SK-N-SH (cell line): Measurements from ENCODE around the gene MOGAT3. TPM values are rescaled to one million over a fixed set of nuclear protein-coding genes. Genes with fewer than 3 reads are reported as not detected.

Experiments used
- CTCF ChIA-PET: fragments of 300-600, 350-600 bp; formaldehyde crosslinking; extraction: SDS; loops from one replicate; lab custom pipeline; 2021; lab: Yijun Ruan, JAX
- POLR2A ChIA-PET: fragments of 350-600 bp; sonication (Branson Sonifier 250); formaldehyde crosslinking; extraction: SDS; loops from one replicate; lab custom pipeline; 2020; ENCODE audit warnings: antibody characterized with exemption, inconsistent platforms; lab: Yijun Ruan, JAX
- DNase-seq: peaks from one replicate; pipeline ENCODE4 v3.0.0; 2012
- H2AFZ ChIP-seq: fragments of 200-600 bp; sonication (generic); 2 replicates; pipeline ENCODE4 v1.8.1; 2016; ENCODE audit warnings: antibody characterized with exemption, mild to moderate bottlenecking, low read depth
- H3F3A ChIP-seq: fragments of 200-600 bp; sonication (generic); replicated peaks from 2 replicates; pipeline ENCODE3; 2016; ENCODE audit warnings: antibody characterized with exemption, mild to moderate bottlenecking; ENCODE audit not compliant: insufficient read depth
- H3K27ac ChIP-seq, 2 experiments: fragments of 200-500 bp in 1 of 2; fragments of 200-600 bp in 1 of 2; sonication (Bioruptor generic) in 1 of 2; sonication (generic), shearing (Covaris generic) in 1 of 2; 2 replicates each; pipeline versions ENCODE4 v1.5.1 to v1.6.1; 2014 to 2016; ENCODE audit warnings: low read depth in 2 of 2, inconsistent platforms in 1 of 2, low read length in 1 of 2, mild to moderate bottlenecking in 1 of 2, mixed read lengths in 1 of 2
- H3K27me3 ChIP-seq: fragments of 200-600 bp; sonication (generic), shearing (Covaris generic); 2 replicates; pipeline ENCODE4 v1.6.1; 2016; ENCODE audit warnings: mixed run types; ENCODE audit not compliant: insufficient read depth
- H3K36me3 ChIP-seq, 2 experiments: fragments of 200-500 bp in 1 of 2; fragments of 200-600 bp in 1 of 2; sonication (Bioruptor generic) in 1 of 2; sonication (generic) in 1 of 2; replicated peaks in 1 of 2; 2 replicates each; pipeline versions ENCODE3 to v1.5.1; 2014 to 2016; ENCODE audit warnings: low read length in 1 of 2, mild to moderate bottlenecking in 1 of 2; ENCODE audit not compliant: insufficient read depth in 2 of 2, control insufficient read depth in 1 of 2
- H3K4me1 ChIP-seq, 2 experiments: fragments of 200-500 bp in 1 of 2; fragments of 200-600 bp in 1 of 2; sonication (Bioruptor generic) in 1 of 2; sonication (generic), shearing (Covaris generic) in 1 of 2; 2 replicates each; pipeline versions ENCODE4 v1.5.1 to v1.6.1; 2014 to 2016; ENCODE audit warnings: low read depth in 1 of 2, low read length in 1 of 2, mixed run types in 1 of 2; ENCODE audit not compliant: insufficient read depth in 2 of 2, control insufficient read depth in 1 of 2
- H3K4me2 ChIP-seq: fragments of 200-600 bp; sonication (generic), shearing (Covaris generic); 2 replicates; pipeline ENCODE4 v1.6.1; 2017; ENCODE audit warnings: mixed run types
- H3K4me3 ChIP-seq, 2 experiments: fragments of 200-500 bp in 1 of 2; fragments of 200-600 bp in 1 of 2; sonication (Bioruptor generic) in 1 of 2; sonication (generic), shearing (Covaris generic) in 1 of 2; 2 replicates each; pipeline versions ENCODE4 v1.5.1 to v1.8.1; 2014 to 2016; ENCODE audit warnings: low read depth in 2 of 2, inconsistent platforms in 1 of 2, low read length in 1 of 2, mild to moderate bottlenecking in 1 of 2, mixed read lengths in 1 of 2, moderate library complexity in 1 of 2
- H3K79me2 ChIP-seq: fragments of 200-600 bp; sonication (generic); 2 replicates; pipeline ENCODE4 v1.8.1; 2017; ENCODE audit warnings: mild to moderate bottlenecking; ENCODE audit not compliant: insufficient read depth
- H3K9ac ChIP-seq: fragments of 200-600 bp; sonication (generic); 2 replicates; pipeline ENCODE4 v1.6.1; 2017; ENCODE audit warnings: mixed run types
- H3K9me2 ChIP-seq: fragments of 200-600 bp; sonication (generic); 2 replicates; pipeline ENCODE4 v1.6.1; 2017; ENCODE audit warnings: mixed run types
- H3K9me3 ChIP-seq: fragments of 200-600 bp; sonication (generic); 2 replicates; pipeline ENCODE4 v1.6.1; 2017; ENCODE audit warnings: mixed run types, mild to moderate bottlenecking, moderate library complexity
- H4K20me1 ChIP-seq: fragments of 200-600 bp; sonication (generic); 2 replicates; pipeline ENCODE4 v1.6.1; 2017; ENCODE audit warnings: mild to moderate bottlenecking, mixed run types; ENCODE audit not compliant: insufficient read depth
- CHD2 ChIP-seq: fragments of 150-350 bp; IDR thresholded peaks from 2 replicates; pipeline ENCODE4 v1.6.1; 2018; ENCODE audit warnings: low read length; ENCODE audit not compliant: partially characterized antibody
- EZH2phosphoT487 ChIP-seq: fragments of 200-600 bp; sonication (generic); IDR thresholded peaks from 2 replicates; pipeline ENCODE4 v1.6.1; 2017; ENCODE audit warnings: low read depth, mixed run types, mild to moderate bottlenecking, antibody characterized with exemption, moderate library complexity, borderline replicate concordance
- FOSL2 ChIP-seq: IDR thresholded peaks from 2 replicates; pipeline ENCODE4 v1.4.0; 2012; ENCODE audit warnings: low read depth, mild to moderate bottlenecking, moderate library complexity, borderline replicate concordance
- FOXJ3 ChIP-seq: sonication (generic); formaldehyde crosslinking; IDR thresholded peaks from 2 replicates; pipeline ENCODE4 v1.5.1; 2020; ENCODE audit warnings: mild to moderate bottlenecking, missing genetic modification reagents
- GATA2 ChIP-seq: sonication (generic); formaldehyde crosslinking; IDR thresholded peaks from 2 replicates; pipeline ENCODE4 v1.5.0; 2020; ENCODE audit warnings: mild to moderate bottlenecking, missing genetic modification reagents
- JUND ChIP-seq: IDR thresholded peaks from 2 replicates; pipeline ENCODE4 v1.4.0; 2012
- MXI1 ChIP-seq: IDR thresholded peaks from 2 replicates; pipeline ENCODE4 v1.6.1; 2012; ENCODE audit warnings: mild to moderate bottlenecking, low read depth, low read length, improper control_type of control experiment
- NFIC ChIP-seq: IDR thresholded peaks from 2 replicates; pipeline ENCODE4 v1.4.0; 2012; ENCODE audit warnings: borderline replicate concordance
- RAD21 ChIP-seq: IDR thresholded peaks from 2 replicates; pipeline ENCODE4 v1.6.1; 2012; ENCODE audit warnings: mild to moderate bottlenecking, low read length
- RCOR1 ChIP-seq: fragments of 150-350 bp; IDR thresholded peaks from 2 replicates; pipeline ENCODE4 v1.6.1; 2017; ENCODE audit warnings: antibody characterized with exemption, low read length
- RFX5 ChIP-seq: IDR thresholded peaks from 2 replicates; pipeline ENCODE4 v1.6.1; 2012; ENCODE audit warnings: mild to moderate bottlenecking, improper control_type of control experiment, low read length
- RXRA ChIP-seq: IDR thresholded peaks from 2 replicates; pipeline ENCODE4 v1.4.0; 2012; ENCODE audit warnings: low read depth, mild to moderate bottlenecking, borderline replicate concordance
- SIN3A ChIP-seq: IDR thresholded peaks from 2 replicates; pipeline ENCODE4 v1.6.1; 2012; ENCODE audit warnings: low read depth, mild to moderate bottlenecking, low read length, moderate library complexity, borderline replicate concordance
- YY1 ChIP-seq: IDR thresholded peaks from 2 replicates; pipeline ENCODE4 v1.4.0; 2012; ENCODE audit warnings: low read depth, mild to moderate bottlenecking
- WGBS: methylation state at CpG from one replicate; pipeline ENCODE4 v1.1.6; 2017; ENCODE audit warnings: low lambda C conversion rate; 5-methylcytosine and 5-hydroxymethylcytosine counted together
- polyA plus RNA-seq, 3 experiments: library from polyadenylated mRNA; depleted of rRNA; stranded (reverse); fragments of >200 nt; gene quantifications; 2 replicates each; pipeline ENCODE4 v1.2.3, GENCODE V29; 2012
- TF ChIP-seq, protein P1 (sequence below): IDR thresholded peaks from 2 replicates; pipeline ENCODE4 v1.4.0; 2012; ENCODE audit warnings: low read depth, borderline replicate concordance
- TF ChIP-seq, protein P2 (sequence below): IDR thresholded peaks from 2 replicates; pipeline ENCODE4 v1.4.0; 2012; ENCODE audit warnings: low read depth
- TF ChIP-seq, protein P3 (sequence below): fragments of 150-350 bp; IDR thresholded peaks from 2 replicates; pipeline ENCODE4 v1.6.1; 2017; ENCODE audit warnings: antibody characterized with exemption, low read length, low read depth, borderline replicate concordance
- TF ChIP-seq, protein P4 (sequence below): IDR thresholded peaks from 2 replicates; pipeline ENCODE4 v1.6.1; 2012; ENCODE audit warnings: mild to moderate bottlenecking, low read depth, low read length, moderate library complexity

Gene MOGAT3
- polyA plus RNA-seq, 1 of the 3 experiments (the other 2 are of a cell fraction): not detected

DNA sequence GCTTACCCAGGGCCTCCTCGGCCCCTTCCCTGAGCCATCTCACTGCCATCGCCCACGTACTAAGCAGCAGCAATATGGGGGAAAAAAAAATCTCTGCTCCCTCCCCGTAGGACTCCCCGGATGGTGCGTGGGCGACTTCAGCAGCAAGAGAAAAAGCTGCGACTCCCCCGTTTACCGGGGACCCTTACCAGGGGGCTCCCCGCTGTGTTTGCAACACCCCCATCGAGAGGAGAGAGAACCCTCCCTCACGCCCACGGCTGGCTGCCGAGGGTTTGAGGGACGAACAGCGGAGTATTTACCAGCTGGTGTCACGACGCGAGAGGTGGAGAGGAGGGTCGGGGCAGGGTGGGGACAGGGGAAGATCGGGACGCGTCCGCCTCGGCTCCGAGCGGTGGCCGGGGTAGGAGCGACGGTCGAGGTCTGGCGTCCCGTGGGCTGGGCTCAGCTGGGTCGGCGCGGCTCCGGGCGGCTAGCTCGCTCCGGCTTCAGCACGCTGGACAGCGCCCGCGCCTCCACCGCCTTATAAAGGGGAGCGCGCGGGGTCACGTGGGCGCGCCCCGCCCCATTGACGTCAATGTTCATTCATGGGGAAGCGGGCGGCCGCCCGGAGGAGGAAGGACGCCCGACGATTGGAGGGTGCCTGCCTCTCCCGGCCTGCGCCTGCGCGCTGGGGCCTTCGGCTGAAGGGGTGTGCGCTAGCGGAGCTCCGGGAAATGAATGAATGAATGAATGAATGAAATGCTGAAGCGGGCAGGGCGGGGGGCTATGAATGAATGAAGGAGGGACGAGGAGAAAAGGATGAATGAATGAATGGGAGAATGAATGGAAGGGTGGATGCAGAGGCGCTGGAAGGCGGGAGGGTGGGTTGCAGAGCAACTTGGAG, 35.5 kb downstream of the MOGAT3 start, which contains the start of gene VGF (continued):
- TF ChIP-seq RAD21 (no peak), RCOR1 (peak; percentile 62; the same call in 1 of the 2 replicates), JUND (no peak), MXI1 (peak; percentile 94), CHD2 (peak; percentile 80), NFIC (no peak), EZH2phosphoT487 (no peak), RFX5 (no peak), FOXJ3 (CRISPR knock-in tag) (peak; percentile 65; the same call in 1 of the 2 replicates), YY1 (peak; percentile 17; the same call in 1 of the 2 replicates), FOSL2 (no peak)
- TF ChIP-seq, protein P1, sequence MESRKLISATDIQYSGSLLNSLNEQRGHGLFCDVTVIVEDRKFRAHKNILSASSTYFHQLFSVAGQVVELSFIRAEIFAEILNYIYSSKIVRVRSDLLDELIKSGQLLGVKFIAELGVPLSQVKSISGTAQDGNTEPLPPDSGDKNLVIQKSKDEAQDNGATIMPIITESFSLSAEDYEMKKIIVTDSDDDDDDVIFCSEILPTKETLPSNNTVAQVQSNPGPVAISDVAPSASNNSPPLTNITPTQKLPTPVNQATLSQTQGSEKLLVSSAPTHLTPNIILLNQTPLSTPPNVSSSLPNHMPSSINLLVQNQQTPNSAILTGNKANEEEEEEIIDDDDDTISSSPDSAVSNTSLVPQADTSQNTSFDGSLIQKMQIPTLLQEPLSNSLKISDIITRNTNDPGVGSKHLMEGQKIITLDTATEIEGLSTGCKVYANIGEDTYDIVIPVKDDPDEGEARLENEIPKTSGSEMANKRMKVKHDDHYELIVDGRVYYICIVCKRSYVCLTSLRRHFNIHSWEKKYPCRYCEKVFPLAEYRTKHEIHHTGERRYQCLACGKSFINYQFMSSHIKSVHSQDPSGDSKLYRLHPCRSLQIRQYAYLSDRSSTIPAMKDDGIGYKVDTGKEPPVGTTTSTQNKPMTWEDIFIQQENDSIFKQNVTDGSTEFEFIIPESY: no peak
- TF ChIP-seq, all 33 proteins: peak for 17

DNA sequence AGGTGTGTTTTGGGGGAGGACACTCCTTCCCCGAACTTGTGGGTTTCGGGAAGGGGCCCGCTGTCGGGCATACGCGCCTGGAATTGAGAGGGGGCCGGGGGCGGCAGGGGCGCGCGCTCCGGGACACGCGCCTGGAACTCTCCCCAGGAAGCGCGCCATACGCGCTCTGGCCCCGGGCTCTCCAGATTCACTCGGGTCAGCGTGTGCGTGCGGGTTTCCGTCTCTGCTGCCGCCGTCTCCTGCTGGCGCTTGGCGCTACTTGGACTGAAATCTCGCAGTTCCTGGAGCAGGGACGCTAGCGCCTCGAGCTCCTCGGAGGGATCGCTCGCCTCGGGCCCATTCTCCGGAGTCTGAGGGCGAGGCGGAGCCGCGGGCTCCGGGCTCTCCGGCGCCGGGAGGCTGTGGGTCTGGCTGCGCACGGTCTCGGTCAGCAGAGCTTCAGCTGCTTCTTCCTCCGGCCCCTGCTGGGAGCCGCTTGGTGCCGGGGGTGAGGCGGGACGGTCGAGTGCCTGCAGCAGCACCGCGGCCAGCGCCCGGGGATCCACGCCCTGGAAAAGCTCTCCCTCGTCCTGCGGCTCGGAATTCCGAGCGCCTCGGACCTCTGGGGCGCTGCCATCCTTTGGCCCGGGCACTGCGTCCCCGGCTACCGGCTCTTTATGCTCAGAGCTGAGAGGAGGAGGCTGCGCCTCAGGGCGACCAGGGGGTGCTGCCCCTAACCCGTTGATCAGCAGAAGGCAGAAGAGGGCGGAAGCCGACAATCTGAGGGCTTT, 36.6 kb downstream of the MOGAT3 start:
- POLR2A ChIA-PET: interaction anchor here (0.7 to 3.0 kb wide), 10 partner anchors 8 to 508 kb away, joined by 3 to 43 read pairs (median 10); partner anchors contain the start of genes ACTL6B, AP1S1, NAT16 and PLOD3
- H3F3A ChIP-seq: peaks cover 47% of the 10 kb centered on the region
- 4% methylated on average over 46 of the region's 75 CpGs for WGBS
- peak overlapping the region; percentile 98 for H3K4me2 ChIP-seq
- H3K9ac ChIP-seq: no peak overlapping the region
- H3K4me1 ChIP-seq: peaks cover 41 to 55% of the 10 kb centered on the region in 2 experiments
- peak; percentile 53 for DNase-seq
- H4K20me1 ChIP-seq: peaks cover 24% of the 10 kb centered on the region
- H2AFZ ChIP-seq: no peak overlapping the region
- TF ChIP-seq, protein P2, sequence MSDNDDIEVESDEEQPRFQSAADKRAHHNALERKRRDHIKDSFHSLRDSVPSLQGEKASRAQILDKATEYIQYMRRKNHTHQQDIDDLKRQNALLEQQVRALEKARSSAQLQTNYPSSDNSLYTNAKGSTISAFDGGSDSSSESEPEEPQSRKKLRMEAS: peak; percentile 88
- TF ChIP-seq GATA2 (CRISPR knock-in tag) (no peak), SIN3A (peak; percentile 50; the same call in 1 of the 2 replicates), RXRA (no peak), CHD2 (no peak)
- TF ChIP-seq, protein P3, sequence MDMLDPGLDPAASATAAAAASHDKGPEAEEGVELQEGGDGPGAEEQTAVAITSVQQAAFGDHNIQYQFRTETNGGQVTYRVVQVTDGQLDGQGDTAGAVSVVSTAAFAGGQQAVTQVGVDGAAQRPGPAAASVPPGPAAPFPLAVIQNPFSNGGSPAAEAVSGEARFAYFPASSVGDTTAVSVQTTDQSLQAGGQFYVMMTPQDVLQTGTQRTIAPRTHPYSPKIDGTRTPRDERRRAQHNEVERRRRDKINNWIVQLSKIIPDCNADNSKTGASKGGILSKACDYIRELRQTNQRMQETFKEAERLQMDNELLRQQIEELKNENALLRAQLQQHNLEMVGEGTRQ: no peak
- TF ChIP-seq, protein P4, sequence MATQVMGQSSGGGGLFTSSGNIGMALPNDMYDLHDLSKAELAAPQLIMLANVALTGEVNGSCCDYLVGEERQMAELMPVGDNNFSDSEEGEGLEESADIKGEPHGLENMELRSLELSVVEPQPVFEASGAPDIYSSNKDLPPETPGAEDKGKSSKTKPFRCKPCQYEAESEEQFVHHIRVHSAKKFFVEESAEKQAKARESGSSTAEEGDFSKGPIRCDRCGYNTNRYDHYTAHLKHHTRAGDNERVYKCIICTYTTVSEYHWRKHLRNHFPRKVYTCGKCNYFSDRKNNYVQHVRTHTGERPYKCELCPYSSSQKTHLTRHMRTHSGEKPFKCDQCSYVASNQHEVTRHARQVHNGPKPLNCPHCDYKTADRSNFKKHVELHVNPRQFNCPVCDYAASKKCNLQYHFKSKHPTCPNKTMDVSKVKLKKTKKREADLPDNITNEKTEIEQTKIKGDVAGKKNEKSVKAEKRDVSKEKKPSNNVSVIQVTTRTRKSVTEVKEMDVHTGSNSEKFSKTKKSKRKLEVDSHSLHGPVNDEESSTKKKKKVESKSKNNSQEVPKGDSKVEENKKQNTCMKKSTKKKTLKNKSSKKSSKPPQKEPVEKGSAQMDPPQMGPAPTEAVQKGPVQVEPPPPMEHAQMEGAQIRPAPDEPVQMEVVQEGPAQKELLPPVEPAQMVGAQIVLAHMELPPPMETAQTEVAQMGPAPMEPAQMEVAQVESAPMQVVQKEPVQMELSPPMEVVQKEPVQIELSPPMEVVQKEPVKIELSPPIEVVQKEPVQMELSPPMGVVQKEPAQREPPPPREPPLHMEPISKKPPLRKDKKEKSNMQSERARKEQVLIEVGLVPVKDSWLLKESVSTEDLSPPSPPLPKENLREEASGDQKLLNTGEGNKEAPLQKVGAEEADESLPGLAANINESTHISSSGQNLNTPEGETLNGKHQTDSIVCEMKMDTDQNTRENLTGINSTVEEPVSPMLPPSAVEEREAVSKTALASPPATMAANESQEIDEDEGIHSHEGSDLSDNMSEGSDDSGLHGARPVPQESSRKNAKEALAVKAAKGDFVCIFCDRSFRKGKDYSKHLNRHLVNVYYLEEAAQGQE: peak; percentile 98
- H3K9me3 ChIP-seq: no peaks in the 10 kb centered on the region
- peaks cover 13 to 16% of the 10 kb centered on the region in 2 experiments for H3K36me3 ChIP-seq
- no peaks in the 10 kb centered on the region for H3K27me3 ChIP-seq
- peak overlapping the region in 1 of 2 experiments; percentile 94; a peak in 2 of 4 replicates for H3K27ac ChIP-seq
- H3K4me3 ChIP-seq: peak overlapping the region; percentile 55 to 56
- no peaks in the 10 kb centered on the region for H3K9me2 ChIP-seq
- no peaks in the 10 kb centered on the region for H3K79me2 ChIP-seq
- CTCF ChIA-PET: interaction anchor here (0.9 to 3.8 kb wide), 6 partner anchors 8 to 80 kb away, joined by 3 to 21 read pairs (median 6); partner anchors contain the start of genes AP1S1 and FIS1
